PC-9 (cell line): ENCODE measurements around the gene SIK3. TPM values are rescaled to one million over a fixed set of nuclear protein-coding genes. Genes with fewer than 3 reads are reported as not detected.

Experiments
- BruUV-seq: library from RNA; stranded (reverse); fragments of 400-500 nt; replicated peaks from 2 replicates; lab custom pipeline; 2021; lab: Mats Ljungman, UMichigan
- CTCF ChIA-PET: fragments of 300-600 bp; sonication (Branson Sonifier 250); formaldehyde crosslinking; loops from one replicate; lab custom pipeline; 2022; ENCODE audit warnings: antibody characterized with exemption; lab: Charles Lee
- POLR2A ChIA-PET: fragments of 300-600 bp; sonication (Branson Sonifier 250); formaldehyde crosslinking; loops from one replicate; lab custom pipeline; 2022; ENCODE audit warnings: antibody characterized with exemption; ENCODE audit not compliant: unreplicated experiment; lab: Charles Lee
- DNase-seq, 2 experiments: peaks; one replicate each; pipeline versions ENCODE4 v3.0.0 to v3.0.0-alpha.2; 2015 to 2022; ENCODE audit warnings: mixed read lengths in 1 of 2
- H2AFZ ChIP-seq: fragments of 200-600 bp; sonication (generic); 2 replicates; pipeline ENCODE4 v1.8.1; 2017; ENCODE audit warnings: antibody characterized with exemption
- H3F3A ChIP-seq: fragments of 200-600 bp; sonication (generic); 2 replicates; pipeline ENCODE4 v1.8.1; 2017; ENCODE audit warnings: antibody characterized with exemption, mild to moderate bottlenecking, low read depth; ENCODE audit not compliant: insufficient read depth
- H3K27ac ChIP-seq: fragments of 200-600 bp; sonication (generic); 2 replicates; pipeline ENCODE4 v1.6.1; 2016; ENCODE audit warnings: mixed run types
- H3K27me3 ChIP-seq: fragments of 200-600 bp; sonication (generic); 2 replicates; pipeline ENCODE4 v1.6.1; 2016; ENCODE audit warnings: low read depth, mixed run types; ENCODE audit not compliant: insufficient read depth
- H3K36me3 ChIP-seq: fragments of 200-600 bp; sonication (generic); 2 replicates; pipeline ENCODE4 v1.6.1; 2016; ENCODE audit warnings: low read depth, mixed run types
- H3K4me1 ChIP-seq: fragments of 200-600 bp; sonication (generic); replicated peaks from 2 replicates; pipeline ENCODE4 v1.6.1; 2016; ENCODE audit warnings: mixed run types; ENCODE audit not compliant: insufficient read depth
- H3K4me2 ChIP-seq: fragments of 200-600 bp; sonication (generic); 2 replicates; pipeline ENCODE4 v1.6.1; 2017; ENCODE audit warnings: mixed run types
- H3K4me3 ChIP-seq: fragments of 200-600 bp; sonication (generic); 2 replicates; pipeline ENCODE4 v1.6.1; 2016; ENCODE audit warnings: mixed run types
- H3K79me2 ChIP-seq: fragments of 200-600 bp; sonication (generic); 2 replicates; pipeline ENCODE4 v1.6.1; 2017; ENCODE audit warnings: low read depth, mixed run types
- H3K9me2 ChIP-seq: fragments of 200-600 bp; sonication (generic); 2 replicates; pipeline ENCODE4 v1.8.1; 2017; ENCODE audit warnings: mild to moderate bottlenecking; ENCODE audit not compliant: insufficient read depth
- H3K9me3 ChIP-seq: fragments of 200-600 bp; sonication (generic); 2 replicates; pipeline ENCODE4 v1.8.1; 2016; ENCODE audit warnings: low read depth; ENCODE audit not compliant: insufficient read depth
- H4K20me1 ChIP-seq: fragments of 200-600 bp; sonication (generic); 2 replicates; pipeline ENCODE4 v1.8.1; 2017; ENCODE audit not compliant: insufficient read depth
- CTCF ChIP-seq: fragments of 200-600 bp; sonication (generic); conservative IDR thresholded peaks from 2 replicates; pipeline ENCODE4 v1.6.1; 2017; ENCODE audit warnings: mixed run types, antibody characterized with exemption, mild to moderate bottlenecking, moderate library complexity
- EZH2 ChIP-seq: fragments of 200-600 bp; sonication (generic); IDR thresholded peaks from 2 replicates; pipeline ENCODE4 v1.8.0; 2017; ENCODE audit warnings: antibody characterized with exemption, low read depth
- intact Hi-C: fragments of 100-400 bp; cut with micrococcal nuclease; formaldehyde crosslinking; loops from one replicate; pipeline ENCODE4 v1.10.0; 2022; ENCODE audit not compliant: unreplicated experiment
- total RNA-seq: library from RNA; stranded (reverse); gene quantifications from 2 replicates; pipeline ENCODE4 v1.2.3, GENCODE V29; 2021

Gene SIK3
- total RNA-seq, 1 experiment from 2014 or later = 30.2 TPM

- POLR2A ChIA-PET = no interaction called here
- intact Hi-C loops = no loop called here
Observed at GRCh38 chr11:116860303-116860702, 237.9 kb downstream of the SIK3 start.

DNA sequence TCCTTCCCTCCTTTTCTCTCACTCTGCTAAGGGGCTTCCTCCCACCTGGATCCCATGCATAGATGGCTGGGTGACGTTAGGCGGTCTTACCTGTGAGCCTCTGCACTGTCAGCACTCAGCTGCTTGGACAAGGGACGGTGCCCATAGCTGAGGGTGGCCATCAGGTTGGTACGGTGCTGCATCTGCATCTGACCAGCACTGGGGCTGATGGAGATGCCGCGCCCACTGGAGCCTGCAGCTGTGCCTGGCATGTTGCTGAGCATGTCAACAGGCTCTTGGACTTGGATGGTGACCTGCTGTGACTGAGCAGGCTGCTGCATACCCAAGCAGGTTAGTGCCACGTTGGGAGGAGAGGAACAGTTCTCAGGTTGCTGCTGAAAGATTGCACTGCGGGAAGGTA lies 239.1 kb downstream of the SIK3 start:
- no TSS peak for BruUV-seq
- Histone ChIP-seq H4K20me1 (no peaks in the 10 kb centered on the region), H3K9me2 (no peaks in the 10 kb centered on the region), H3K4me1 (0 out of 2 replicates have a peak, but pooled peaks cover 6% of the 10 kb centered on the region), H2AFZ (no peak overlapping the region), H3K27me3 (no peaks in the 10 kb centered on the region), H3K9me3 (no peaks in the 10 kb centered on the region), H3F3A (peaks cover 15% of the 10 kb centered on the region; the same call in 1 of the 2 replicates), H3K36me3 (peaks cover 13% of the 10 kb centered on the region; the same call in 1 of the 2 replicates), H3K4me2 (no peak overlapping the region), H3K4me3 (no peak overlapping the region), H3K27ac (no peak overlapping the region), H3K79me2 (no peaks in the 10 kb centered on the region)
- no peak for DNase-seq
- TF ChIP-seq CTCF = no peak
- TF ChIP-seq EZH2 = no peak
- POLR2A ChIA-PET = no interaction called here
- CTCF ChIA-PET = interaction anchor here (1.0 kb wide), 1 partner anchor 68 kb away, joined by 3 read pairs; the partner anchor contains the start of gene APOA5
- intact Hi-C loops = no loop called here

More at GRCh38 chr11:116860303-116860702, 237.9 kb downstream of the SIK3 start:
- no peak overlapping the region for H3K4me2 ChIP-seq
- H2AFZ ChIP-seq = no peak overlapping the region
- TF ChIP-seq EZH2 = no peak
- TF ChIP-seq CTCF = no peak
- DNase-seq = no peak
- H3K36me3 ChIP-seq = peaks cover 13% of the 10 kb centered on the region; the same call in 1 of the 2 replicates
- no TSS peak for BruUV-seq
- H3K79me2 ChIP-seq = no peaks in the 10 kb centered on the region
- no peak overlapping the region for H3K4me3 ChIP-seq
- H4K20me1 ChIP-seq = no peaks in the 10 kb centered on the region
- no peaks in the 10 kb centered on the region for H3K9me3 ChIP-seq
- CTCF ChIA-PET = no interaction called here
- 0 out of 2 replicates have a peak, but pooled peaks cover 6% of the 10 kb centered on the region for H3K4me1 ChIP-seq
- H3K9me2 ChIP-seq = no peaks in the 10 kb centered on the region
- H3K27ac ChIP-seq = no peak overlapping the region
- H3K27me3 ChIP-seq = no peaks in the 10 kb centered on the region
- H3F3A ChIP-seq = peaks cover 9% of the 10 kb centered on the region; the same call in 1 of the 2 replicates

DNA sequence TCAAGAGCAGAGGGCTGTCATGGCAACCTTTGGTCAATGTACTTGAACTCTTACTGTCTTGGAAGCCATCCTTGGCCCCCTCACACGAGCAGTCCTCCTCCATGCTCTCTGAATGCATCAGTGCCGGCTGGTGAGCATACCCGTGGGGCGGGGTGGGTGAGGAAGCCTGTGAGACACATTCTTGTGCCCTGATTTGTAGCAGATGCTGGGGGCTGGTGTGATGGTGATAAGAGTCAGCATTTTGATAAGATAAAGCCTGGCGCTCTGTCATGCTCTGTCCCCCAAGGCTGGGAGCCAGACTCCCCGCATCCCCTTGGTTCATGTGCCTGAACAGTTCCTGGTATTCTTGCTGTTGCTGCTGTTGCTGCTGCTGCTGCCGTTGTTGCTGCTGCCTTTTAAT lies 240.3 kb downstream of the SIK3 start:
- Histone ChIP-seq H3K9me3 (no peaks in the 10 kb centered on the region), H2AFZ (no peak overlapping the region), H3F3A (peaks cover 24% of the 10 kb centered on the region; the same call in 1 of the 2 replicates), H3K27ac (no peak overlapping the region), H3K36me3 (peaks cover 13% of the 10 kb centered on the region; the same call in 1 of the 2 replicates), H3K4me3 (no peak overlapping the region), H3K4me2 (no peak overlapping the region), H3K79me2 (no peaks in the 10 kb centered on the region), H3K27me3 (no peaks in the 10 kb centered on the region), H3K9me2 (no peaks in the 10 kb centered on the region), H4K20me1 (no peaks in the 10 kb centered on the region), H3K4me1 (peaks cover 18% of the 10 kb centered on the region)
- no peak for DNase-seq
- intact Hi-C loops = no loop called here
- BruUV-seq = no TSS peak
- TF ChIP-seq CTCF (no peak), EZH2 (no peak)
- CTCF ChIA-PET = interaction anchor here (0.6 kb wide), 1 partner anchor 275 kb away, joined by 5 read pairs; no protein-coding TSS in a partner anchor
- POLR2A ChIA-PET = no interaction called here
